ENCODE results near the gene CTNNBL1.

The CTNNBL1 gene

DNA sequence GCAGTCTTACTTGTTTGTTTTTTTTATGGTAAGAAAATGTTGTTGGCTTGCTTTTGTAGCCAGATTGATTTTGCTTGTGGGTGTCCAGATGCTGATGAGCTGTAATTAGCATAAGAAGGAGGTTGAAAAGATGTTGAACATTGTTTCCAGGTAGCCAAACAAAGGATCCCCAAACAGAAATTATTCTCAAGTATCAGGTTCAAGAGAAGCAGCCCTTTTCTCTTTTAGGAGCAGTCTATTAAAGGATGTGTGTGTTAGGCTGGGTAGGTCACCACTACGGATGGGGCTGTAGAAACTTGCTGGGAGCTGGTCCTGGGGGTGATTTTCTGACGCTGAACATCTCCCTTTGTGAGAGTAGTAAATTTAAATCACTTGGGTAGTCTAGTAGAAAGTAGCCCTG, 122.2 kb downstream of the CTNNBL1 start:
- TF ChIP-seq, protein P1, sequence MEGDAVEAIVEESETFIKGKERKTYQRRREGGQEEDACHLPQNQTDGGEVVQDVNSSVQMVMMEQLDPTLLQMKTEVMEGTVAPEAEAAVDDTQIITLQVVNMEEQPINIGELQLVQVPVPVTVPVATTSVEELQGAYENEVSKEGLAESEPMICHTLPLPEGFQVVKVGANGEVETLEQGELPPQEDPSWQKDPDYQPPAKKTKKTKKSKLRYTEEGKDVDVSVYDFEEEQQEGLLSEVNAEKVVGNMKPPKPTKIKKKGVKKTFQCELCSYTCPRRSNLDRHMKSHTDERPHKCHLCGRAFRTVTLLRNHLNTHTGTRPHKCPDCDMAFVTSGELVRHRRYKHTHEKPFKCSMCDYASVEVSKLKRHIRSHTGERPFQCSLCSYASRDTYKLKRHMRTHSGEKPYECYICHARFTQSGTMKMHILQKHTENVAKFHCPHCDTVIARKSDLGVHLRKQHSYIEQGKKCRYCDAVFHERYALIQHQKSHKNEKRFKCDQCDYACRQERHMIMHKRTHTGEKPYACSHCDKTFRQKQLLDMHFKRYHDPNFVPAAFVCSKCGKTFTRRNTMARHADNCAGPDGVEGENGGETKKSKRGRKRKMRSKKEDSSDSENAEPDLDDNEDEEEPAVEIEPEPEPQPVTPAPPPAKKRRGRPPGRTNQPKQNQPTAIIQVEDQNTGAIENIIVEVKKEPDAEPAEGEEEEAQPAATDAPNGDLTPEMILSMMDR (IDR thresholded peaks at IDR 0.05; ENCODE audit: borderline replicate concordance, control extremely low read depth, extremely low read depth, insufficient read depth, missing control alignments) = no peak
- no peak for DNase-seq (ENCODE audit: low spot score)
- in situ Hi-C loops (cut with MboI; ENCODE audit: low sequenced_read_pairs, unreplicated experiment) = no loop called here

DNA sequence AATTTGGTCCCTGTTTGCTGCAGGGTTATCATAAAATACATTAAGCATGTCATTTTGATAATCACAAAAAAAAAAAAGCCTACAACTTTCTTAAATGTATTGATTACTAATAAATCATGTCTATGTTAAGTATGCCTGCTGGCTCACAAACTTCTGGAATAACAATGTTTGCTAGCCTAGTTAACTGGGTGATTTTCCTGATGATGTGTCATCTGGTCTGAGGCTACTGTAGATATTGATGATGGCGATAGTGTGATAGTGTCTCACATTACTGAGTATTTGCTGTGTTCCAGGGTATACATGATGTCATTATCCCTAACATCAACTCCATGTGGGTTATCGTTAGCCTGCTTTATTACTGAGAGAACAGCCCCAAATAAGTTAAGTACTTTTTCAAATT, 122.9 kb downstream of the CTNNBL1 start:
- DNase-seq (ENCODE audit: low spot score) = no peak
- TF ChIP-seq, protein P1 (IDR thresholded peaks at IDR 0.05; ENCODE audit: borderline replicate concordance, control extremely low read depth, extremely low read depth, insufficient read depth, missing control alignments) = no peak
- in situ Hi-C loops (cut with MboI; ENCODE audit: low sequenced_read_pairs, unreplicated experiment) = no loop called here

DNA sequence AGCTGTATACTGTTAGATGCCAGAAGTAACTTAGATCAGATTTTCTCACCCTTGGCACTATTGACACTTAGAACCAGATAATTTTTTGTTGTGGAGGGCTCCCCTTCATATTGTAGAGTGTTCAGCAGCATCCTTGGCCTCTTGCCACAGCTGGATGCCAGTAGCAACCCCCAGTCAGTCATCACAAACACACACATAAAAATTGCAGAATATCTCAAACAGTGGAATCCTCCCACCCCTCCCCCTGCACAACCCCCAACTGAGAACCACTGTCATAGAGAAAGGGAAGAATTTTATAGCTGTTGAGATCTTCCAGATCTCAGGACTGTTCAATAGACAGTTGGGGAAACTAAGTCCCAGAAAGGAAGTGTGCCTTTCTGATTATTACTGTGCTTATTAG, 127.9 kb downstream of the CTNNBL1 start:
- no peak for DNase-seq (ENCODE audit: low spot score)
- in situ Hi-C loops (cut with MboI; ENCODE audit: low sequenced_read_pairs, unreplicated experiment) = no loop called here
- TF ChIP-seq, protein P1 (IDR thresholded peaks at IDR 0.05; ENCODE audit: borderline replicate concordance, control extremely low read depth, extremely low read depth, insufficient read depth, missing control alignments) = no peak

DNA sequence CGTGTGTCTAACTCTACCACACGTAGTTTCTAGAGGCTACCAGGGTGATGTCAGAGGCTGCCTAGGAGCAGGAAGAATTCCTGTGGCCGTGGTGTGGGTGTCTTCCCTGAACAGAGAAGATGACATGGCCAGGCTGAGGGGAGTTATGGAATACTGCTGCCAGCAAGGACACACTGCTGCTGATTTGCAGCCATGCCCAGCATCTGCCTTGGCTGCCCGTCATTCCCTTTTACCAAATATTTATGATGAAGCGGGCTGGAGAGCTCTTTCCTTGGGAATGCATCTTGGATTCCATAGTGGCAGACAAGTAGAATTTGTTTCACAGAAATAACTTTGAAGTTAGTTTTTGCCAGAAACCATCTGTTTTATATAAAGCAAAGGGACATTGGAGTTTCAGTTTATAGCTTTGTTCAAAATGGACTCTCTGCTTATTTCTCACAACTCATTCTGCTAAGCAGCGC, 128.3 kb downstream of the CTNNBL1 start:
- TF ChIP-seq, protein P1 (IDR thresholded peaks at IDR 0.05; ENCODE audit: borderline replicate concordance, control extremely low read depth, extremely low read depth, insufficient read depth, missing control alignments) = no peak
- DNase-seq (ENCODE audit: low spot score) = no peak
- in situ Hi-C loops (cut with MboI; ENCODE audit: low sequenced_read_pairs, unreplicated experiment) = no loop called here

DNA sequence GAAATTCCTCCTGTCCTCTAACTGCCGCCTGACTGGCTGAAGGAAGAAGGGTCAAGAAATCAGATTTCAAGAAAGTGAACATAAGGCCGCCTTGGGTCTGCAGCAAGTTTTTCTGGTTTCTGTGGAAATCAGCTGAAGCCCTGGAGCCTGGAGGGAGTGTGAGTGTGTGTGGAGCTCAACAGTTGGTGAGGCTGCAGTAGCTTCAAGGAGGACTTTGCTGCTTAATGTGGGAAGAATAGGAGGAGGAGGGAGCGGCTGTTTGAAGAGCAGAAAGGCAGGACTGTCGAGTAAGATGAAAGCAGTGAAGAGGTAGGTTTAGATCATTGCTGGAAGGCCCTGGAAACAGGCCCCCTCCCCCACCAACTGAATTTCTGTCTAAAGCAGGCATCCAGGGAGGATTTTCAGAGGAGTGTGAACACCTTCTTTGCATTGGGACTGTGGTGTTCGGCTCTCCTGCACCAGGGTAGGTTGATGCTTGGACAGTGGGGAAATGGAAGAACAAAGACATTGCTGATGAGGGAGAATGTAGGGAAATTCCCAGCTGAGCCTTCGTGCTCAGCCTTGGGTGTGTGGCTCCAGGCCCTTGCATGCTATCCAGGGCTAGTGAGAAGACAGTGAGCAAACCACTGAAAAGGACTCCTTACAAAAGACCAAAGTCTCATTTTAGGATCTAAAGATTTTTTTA, 129.6 kb downstream of the CTNNBL1 start:
- TF ChIP-seq, protein P1 (IDR thresholded peaks at IDR 0.05; ENCODE audit: borderline replicate concordance, control extremely low read depth, extremely low read depth, insufficient read depth, missing control alignments) = no peak
- DNase-seq (ENCODE audit: low spot score) = peak; percentile 17
- in situ Hi-C loops (cut with MboI; ENCODE audit: low sequenced_read_pairs, unreplicated experiment) = no loop called here

DNA sequence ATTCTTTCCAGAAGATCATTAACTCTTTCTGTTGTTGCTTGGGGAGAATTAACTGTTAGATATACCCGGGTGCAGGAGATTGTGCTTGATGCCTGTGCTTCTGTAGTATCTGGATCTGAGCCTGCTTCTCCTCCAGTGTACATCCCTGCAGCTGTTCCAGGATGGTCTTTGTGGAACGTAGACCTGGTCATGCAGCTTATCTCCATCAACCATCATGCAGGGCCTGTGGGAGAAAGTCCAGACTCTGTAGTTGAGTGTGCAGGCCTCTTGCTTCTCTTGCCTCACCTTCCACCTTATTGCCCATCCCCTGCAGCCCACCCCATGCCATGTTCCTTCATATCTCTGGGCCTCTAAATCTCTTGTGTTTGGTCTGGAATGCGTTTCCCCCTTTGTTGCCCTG, 133.8 kb downstream of the CTNNBL1 start:
- TF ChIP-seq, protein P1 (IDR thresholded peaks at IDR 0.05; ENCODE audit: borderline replicate concordance, control extremely low read depth, extremely low read depth, insufficient read depth, missing control alignments) = no peak
- DNase-seq (ENCODE audit: low spot score) = no peak
- in situ Hi-C loops (cut with MboI; ENCODE audit: low sequenced_read_pairs, unreplicated experiment) = no loop called here

All from GM13976 (cell line).